Psoas muscle (tissue), 8 donors: Measurements from ENCODE around the gene LCNL1. TPM values are rescaled to one million over a fixed set of nuclear protein-coding genes. Genes with fewer than 3 reads are reported as not detected.

Experiments used
- ATAC-seq, 4 donors: fragments of 200-7000 bp; cut with Tn5 transposase; one replicate each; pipeline ENCODE4 v1.9.1; 2020; ENCODE audit warnings: moderate library complexity in 3 of 4, mild to moderate bottlenecking in 2 of 4
- DNase-seq, 2 donors: peaks; one replicate each; pipeline ENCODE4 v3.0.0-alpha.2; 2020
- H3K27ac ChIP-seq: fragments of 200-600 bp; one replicate; pipeline ENCODE4 v1.8.0; 2022
- H3K27me3 ChIP-seq, 3 donors: fragments of 200-600 bp in 1 of 3; one replicate each; pipeline versions ENCODE4 v1.6.1 to v1.8.0; 2013 to 2022; ENCODE audit warnings: low read length in 2 of 3, mild to moderate bottlenecking in 2 of 3, moderate library complexity in 1 of 3; ENCODE audit not compliant: insufficient read depth in 3 of 3
- H3K36me3 ChIP-seq, 2 donors: fragments of 200-600 bp in 1 of 2; one replicate each; pipeline versions ENCODE4 v1.6.1 to v1.8.0; 2013 to 2022; ENCODE audit warnings: low read depth in 1 of 2, mild to moderate bottlenecking in 1 of 2, moderate library complexity in 1 of 2; ENCODE audit not compliant: insufficient read depth in 1 of 2
- H3K4me1 ChIP-seq: fragments of 200-600 bp; one replicate; pipeline ENCODE4 v1.8.0; 2022
- H3K4me3 ChIP-seq: fragments of 200-600 bp; one replicate; pipeline ENCODE4 v1.8.0; 2022; ENCODE audit warnings: mild to moderate bottlenecking
- H3K9me3 ChIP-seq: fragments of 200-600 bp; one replicate; pipeline ENCODE4 v1.8.0; 2022
- WGBS, 3 donors: extraction: QIAGEN DNeasy Blood & Tissue Kit; methylation state at CpG; one replicate each; pipeline versions ENCODE4 v1.1.6 to v1.1.7; 2013; 5-methylcytosine and 5-hydroxymethylcytosine counted together
- intact Hi-C, 2 donors: fragments of 100-400 bp; cut with DNase I; formaldehyde crosslinking; loops; one replicate each; pipeline versions ENCODE4 v1.11.0 to v1.14.2; 2022
- polyA plus RNA-seq, 3 donors: library from polyadenylated mRNA; stranded (reverse); fragments of 200-250 nt; gene quantifications; one replicate each; pipeline ENCODE4 v1.2.3, GENCODE V29; 2013
- total RNA-seq, 4 donors: library from RNA; stranded (reverse); fragmentation: NEBNext Ultra II Directional in 2 of 4; extraction: Animal tissue kit (Norgen Biotek cat#: 25700) in 2 of 4; gene quantifications; one replicate each; pipeline versions ENCODE4 v1.2.1 to v1.2.4, GENCODE V29; 2021 to 2023
- TF ChIP-seq, protein P1 (sequence below): fragments of 200-600 bp; IDR thresholded peaks from one replicate; pipeline ENCODE4 v1.8.0; 2022; ENCODE audit warnings: antibody characterized with exemption
- donor health status: healthy with polysubstance abuse.
- donor health status: DM: no; HTN: no; CAD: no; lungs with moderate emphysema.
- donor health status: Bipolar disorder and iron deficiency.
- donor health status: healthy.
- donor health status: DM: yes; HTN: yes; CAD: no.
- donor health status: DM: no; HTN: no; CAD: no.
- donor health status: DM: no; HTN: no; CAD: no.
- donor health status: DM: yes; HTN: yes; CAD: no.

LCNL1 gene
- total and polyA plus RNA-seq, 7 donors = 0.04 to 0.79 (median 0.14) TPM

- peaks cover 12% of the 10 kb centered on the region for H3K4me1 ChIP-seq
Observed at GRCh38 chr9:136973618-136974617, 8.9 kb upstream of the LCNL1 start.

GRCh38 chr9:136974817-136975535 lies 7.8 kb upstream of the LCNL1 start:
- peaks cover 12% of the 10 kb centered on the region for H3K4me1 ChIP-seq
- H3K27ac ChIP-seq = no peak overlapping the region
- 56 to 70% (median 64%) methylated on average over 15 of the region's 15 CpGs for WGBS, 3 donors
- intact Hi-C loops = no loop called here
- TF ChIP-seq, protein P1, sequence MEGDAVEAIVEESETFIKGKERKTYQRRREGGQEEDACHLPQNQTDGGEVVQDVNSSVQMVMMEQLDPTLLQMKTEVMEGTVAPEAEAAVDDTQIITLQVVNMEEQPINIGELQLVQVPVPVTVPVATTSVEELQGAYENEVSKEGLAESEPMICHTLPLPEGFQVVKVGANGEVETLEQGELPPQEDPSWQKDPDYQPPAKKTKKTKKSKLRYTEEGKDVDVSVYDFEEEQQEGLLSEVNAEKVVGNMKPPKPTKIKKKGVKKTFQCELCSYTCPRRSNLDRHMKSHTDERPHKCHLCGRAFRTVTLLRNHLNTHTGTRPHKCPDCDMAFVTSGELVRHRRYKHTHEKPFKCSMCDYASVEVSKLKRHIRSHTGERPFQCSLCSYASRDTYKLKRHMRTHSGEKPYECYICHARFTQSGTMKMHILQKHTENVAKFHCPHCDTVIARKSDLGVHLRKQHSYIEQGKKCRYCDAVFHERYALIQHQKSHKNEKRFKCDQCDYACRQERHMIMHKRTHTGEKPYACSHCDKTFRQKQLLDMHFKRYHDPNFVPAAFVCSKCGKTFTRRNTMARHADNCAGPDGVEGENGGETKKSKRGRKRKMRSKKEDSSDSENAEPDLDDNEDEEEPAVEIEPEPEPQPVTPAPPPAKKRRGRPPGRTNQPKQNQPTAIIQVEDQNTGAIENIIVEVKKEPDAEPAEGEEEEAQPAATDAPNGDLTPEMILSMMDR = no peak
- no peak overlapping the region for H3K4me3 ChIP-seq
- DNase-seq (no peak), ATAC-seq (no peak)
- H3K27me3 ChIP-seq = peaks cover 0 to 3% (median 0%) of the 10 kb centered on the region in 3 donors
- no peaks in the 10 kb centered on the region for H3K9me3 ChIP-seq
- no peaks in the 10 kb centered on the region for H3K36me3 ChIP-seq

More at GRCh38 chr9:136973618-136974617, 8.9 kb upstream of the LCNL1 start:
- no peak for ATAC-seq
- WGBS, 3 donors = 89 to 93% (median 90%) methylated on average over 26 to 29 of the region's 29 CpGs
- Histone ChIP-seq H3K27me3 (peaks cover 0 to 1% (median 0%) of the 10 kb centered on the region in 3 donors), H3K9me3 (no peaks in the 10 kb centered on the region), H3K4me3 (no peak overlapping the region), H3K27ac (no peak overlapping the region), H3K36me3 (no peaks in the 10 kb centered on the region)
- no peak for DNase-seq
- intact Hi-C loops = no loop called here
- TF ChIP-seq, protein P1 = no peak

GRCh38 chr9:136975644-136976043 lies 7.1 kb upstream of the LCNL1 start:
- no peak for DNase-seq
- Histone ChIP-seq H3K9me3 (no peaks in the 10 kb centered on the region), H3K27me3 (peaks cover 0 to 3% (median 0%) of the 10 kb centered on the region in 3 donors), H3K27ac (no peak overlapping the region), H3K36me3 (no peaks in the 10 kb centered on the region), H3K4me3 (no peak overlapping the region), H3K4me1 (peaks cover 12% of the 10 kb centered on the region)
- intact Hi-C loops = no loop called here
- TF ChIP-seq, protein P1 = peak; percentile 14
- ATAC-seq = peak in 1 of 4 donors; percentile 18
- 17 to 31% (median 19%) methylated on average over 12 to 14 of the region's 14 CpGs for WGBS, 3 donors

GRCh38 chr9:136977223-136977622 lies 5.6 kb upstream of the LCNL1 start, which contains the start of gene PTGDS:
TSS of gene PTGDS (plus strand) at chr9:136977504. CDS start at chr9:136977579, 75 bp downstream.
- no peak within 1 kb of the TSS for H3K27ac ChIP-seq
- TF ChIP-seq, protein P1 = no peak
- 41 to 66% (median 47%) methylated on average over 8 to 10 of the region's 10 CpGs for WGBS, 3 donors
- no peaks in the 10 kb centered on the region for H3K36me3 ChIP-seq
- DNase-seq (peak in 1 of 2 donors; percentile 79), ATAC-seq (peak; percentile 11 to 36 (median 26))
- intact Hi-C loops = no loop called here
- H3K4me1 ChIP-seq = peaks cover 12% of the 10 kb centered on the region
- peaks cover 0 to 4% (median 3%) of the 10 kb centered on the region in 3 donors for H3K27me3 ChIP-seq
- peak within 1 kb of the TSS; percentile 64 for H3K4me3 ChIP-seq
- H3K9me3 ChIP-seq = no peaks in the 10 kb centered on the region
